ENCODE measurements around the gene LMNB1.

GRCh38 chr5:126746290-126746689, 30.6 kb upstream of the LMNB1 start:
- TF ChIP-seq CTCF (IDR thresholded peaks at IDR 0.05) (no peak), POLR2A (IDR thresholded peaks at IDR 0.05) (no peak)
